ENCODE results near the gene TMEM150A. TPM values are rescaled to one million over a fixed set of nuclear protein-coding genes. Genes with fewer than 3 reads are reported as not detected.

The TMEM150A gene
- total RNA-seq, 1 donor from 2014 or later = 26.7 TPM

DNA sequence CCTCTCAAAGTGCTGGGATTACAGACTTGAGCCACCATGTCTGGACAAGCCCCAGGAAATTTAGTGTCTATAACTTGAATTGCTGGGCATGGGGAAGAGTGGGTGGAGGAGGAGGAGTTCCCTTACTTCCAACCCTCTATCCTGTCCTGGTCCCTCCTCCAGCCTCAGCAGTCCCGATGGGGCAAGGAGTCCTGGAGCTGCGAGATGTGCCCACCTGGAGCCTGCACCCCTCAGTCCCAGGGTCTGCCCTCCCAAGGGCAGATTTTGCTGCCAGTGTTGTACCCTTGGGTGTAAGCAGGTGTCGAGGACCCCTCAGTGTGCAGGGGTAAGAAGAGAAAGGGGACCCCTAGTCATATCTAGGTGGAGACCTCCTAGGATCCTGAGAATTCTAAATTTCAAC is 22.3 kb downstream of the TMEM150A start:
- no peaks in the 10 kb centered on the region for H3K27me3 ChIP-seq
- no peak for DNase-seq (ENCODE audit: low spot score in 2 of 2)
- H3K27ac ChIP-seq = no peak overlapping the region
- TF ChIP-seq, protein P1, sequence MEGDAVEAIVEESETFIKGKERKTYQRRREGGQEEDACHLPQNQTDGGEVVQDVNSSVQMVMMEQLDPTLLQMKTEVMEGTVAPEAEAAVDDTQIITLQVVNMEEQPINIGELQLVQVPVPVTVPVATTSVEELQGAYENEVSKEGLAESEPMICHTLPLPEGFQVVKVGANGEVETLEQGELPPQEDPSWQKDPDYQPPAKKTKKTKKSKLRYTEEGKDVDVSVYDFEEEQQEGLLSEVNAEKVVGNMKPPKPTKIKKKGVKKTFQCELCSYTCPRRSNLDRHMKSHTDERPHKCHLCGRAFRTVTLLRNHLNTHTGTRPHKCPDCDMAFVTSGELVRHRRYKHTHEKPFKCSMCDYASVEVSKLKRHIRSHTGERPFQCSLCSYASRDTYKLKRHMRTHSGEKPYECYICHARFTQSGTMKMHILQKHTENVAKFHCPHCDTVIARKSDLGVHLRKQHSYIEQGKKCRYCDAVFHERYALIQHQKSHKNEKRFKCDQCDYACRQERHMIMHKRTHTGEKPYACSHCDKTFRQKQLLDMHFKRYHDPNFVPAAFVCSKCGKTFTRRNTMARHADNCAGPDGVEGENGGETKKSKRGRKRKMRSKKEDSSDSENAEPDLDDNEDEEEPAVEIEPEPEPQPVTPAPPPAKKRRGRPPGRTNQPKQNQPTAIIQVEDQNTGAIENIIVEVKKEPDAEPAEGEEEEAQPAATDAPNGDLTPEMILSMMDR (IDR thresholded peaks at IDR 0.05) = no peak
- intact Hi-C loops (cut with DNase I) = no loop called here
- H3K9me3 ChIP-seq = no peaks in the 10 kb centered on the region
- H3K4me3 ChIP-seq = no peak overlapping the region
- no peaks in the 10 kb centered on the region for H3K36me3 ChIP-seq
- H3K4me1 ChIP-seq = peaks cover 0 to 8% of the 10 kb centered on the region in 2 donors

GRCh38 chr2:85579266-85579935 is 23.1 kb downstream of the TMEM150A start:
- TF ChIP-seq, protein P1 (IDR thresholded peaks at IDR 0.05) = no peak
- peak overlapping the region; percentile 44 to 52 for H3K27ac ChIP-seq
- no peak for DNase-seq (ENCODE audit: low spot score in 2 of 2)
- H3K4me1 ChIP-seq = peaks cover 0 to under 1% of the 10 kb centered on the region in 2 donors
- intact Hi-C loops (cut with DNase I) = no loop called here
- no peaks in the 10 kb centered on the region for H3K36me3 ChIP-seq
- H3K9me3 ChIP-seq = no peaks in the 10 kb centered on the region
- H3K4me3 ChIP-seq = no peak overlapping the region
- H3K27me3 ChIP-seq = no peaks in the 10 kb centered on the region

- peak overlapping the region; percentile 44 to 52 for H3K27ac ChIP-seq
- intact Hi-C loops (cut with DNase I) = no loop called here
- H3K4me3 ChIP-seq = peak overlapping the region; percentile 24 to 39
- DNase-seq (ENCODE audit: low spot score in 2 of 2) = peak in 1 of 2 donors; percentile 75
- H3K36me3 ChIP-seq = no peaks in the 10 kb centered on the region
- no peaks in the 10 kb centered on the region for H3K27me3 ChIP-seq
- H3K9me3 ChIP-seq = no peaks in the 10 kb centered on the region
- no peaks in the 10 kb centered on the region for H3K4me1 ChIP-seq
- TF ChIP-seq, protein P1 (IDR thresholded peaks at IDR 0.05) = no peak
Observed at GRCh38 chr2:85578243-85579180, 24.0 kb downstream of the TMEM150A start.

GRCh38 chr2:85577386-85578242 is 24.9 kb downstream of the TMEM150A start, which contains the start of gene VAMP8:
VAMP8 (plus strand) TSS chr2:85577586; CDS start chr2:85577647, 61 bp downstream.
- TF ChIP-seq, protein P1 (IDR thresholded peaks at IDR 0.05) = no peak
- no peaks in the 10 kb centered on the region for H3K36me3 ChIP-seq
- no peaks in the 10 kb centered on the region for H3K27me3 ChIP-seq
- H3K4me3 ChIP-seq = peak within 1 kb of the TSS; percentile 24 to 39
- intact Hi-C loops (cut with DNase I) = no loop called here
- H3K4me1 ChIP-seq = no peaks in the 10 kb centered on the region
- H3K27ac ChIP-seq = peak within 1 kb of the TSS; percentile 44 to 52
- H3K9me3 ChIP-seq = no peaks in the 10 kb centered on the region
- no peak for DNase-seq (ENCODE audit: low spot score in 2 of 2)

- no peak for DNase-seq (ENCODE audit: low spot score in 2 of 2)
- H3K4me1 ChIP-seq = no peaks in the 10 kb centered on the region
- peak overlapping the region in 1 of 2 donors; percentile 44 for H3K27ac ChIP-seq
- H3K27me3 ChIP-seq = no peaks in the 10 kb centered on the region
- H3K9me3 ChIP-seq = no peaks in the 10 kb centered on the region
- intact Hi-C loops (cut with DNase I) = no loop called here
- no peaks in the 10 kb centered on the region for H3K36me3 ChIP-seq
- TF ChIP-seq, protein P1 (IDR thresholded peaks at IDR 0.05) = no peak
- H3K4me3 ChIP-seq = peak overlapping the region in 1 of 2 donors; percentile 39
Observed at GRCh38 chr2:85577063-85577385, 25.5 kb downstream of the TMEM150A start.

Measured in ascending aorta (tissue), 2 donors.